ENCODE results near the gene MAGEF1. TPM values are rescaled to one million over a fixed set of nuclear protein-coding genes. Genes with fewer than 3 reads are reported as not detected.
A peak's percentile ranks its signal among the peaks of the same experiment; 100 is the strongest.

MAGEF1 gene
- total and polyA plus RNA-seq, 9 of the 15 experiments (the other 6 are each of a cell fraction or from before 2014, with no cell fraction given), result 1.5 to 39.1 (median 19.8) TPM

GRCh38 chr3:184750349-184751083 lies 38.7 kb upstream of the MAGEF1 start (continued):
- 0 out of 2 replicates have a peak, but pooled peaks have one; percentile 15 for TF ChIP-seq MGA (IDR thresholded peaks at IDR 0.05)
- TF ChIP-seq HSF4 (CRISPR knock-in tag; IDR thresholded peaks at IDR 0.05; ENCODE audit: borderline replicate concordance), result no peak
- no peak for TF ChIP-seq RBM15 (IDR thresholded peaks at IDR 0.05; ENCODE audit: insufficient read depth, low read length)
- TF ChIP-seq HNRNPLL (IDR thresholded peaks at IDR 0.05; ENCODE audit: low read depth, low read length, poor library complexity, severe bottlenecking), result no peak
- no peak for TF ChIP-seq ZNF316 (IDR thresholded peaks at IDR 0.05)
- no peak for TF ChIP-seq ZNF239 (CRISPR knock-in tag; IDR thresholded peaks at IDR 0.05)
